T-helper 1 cell treated with Interleukin-12 subunit alpha and Interleukin-12 subunit beta and Interleukin-4 antibody, amounts not matched to agents 30 μg/mL and 1 μg/mL, for 36 hours (primary cell): ENCODE data around the gene OR2AT4.

Source experiments
- H3K27ac Mint-ChIP-seq: one replicate; pipeline ENCODE4 v1.8.0; 2021; ENCODE audit warnings: mild to moderate bottlenecking, mixed read lengths
- H3K27me3 Mint-ChIP-seq: one replicate; pipeline ENCODE4 v1.8.0; 2021; ENCODE audit warnings: low read depth, mixed read lengths
- H3K36me3 Mint-ChIP-seq: one replicate; pipeline ENCODE4 v1.8.0; 2021; ENCODE audit warnings: low read depth, mixed read lengths
- H3K4me1 Mint-ChIP-seq: one replicate; pipeline ENCODE4 v1.8.0; 2021; ENCODE audit warnings: low read depth, mixed read lengths
- H3K4me3 Mint-ChIP-seq: one replicate; pipeline ENCODE4 v1.8.0; 2021; ENCODE audit warnings: mild to moderate bottlenecking, moderate library complexity, mixed read lengths
- H3K9me3 Mint-ChIP-seq: one replicate; pipeline ENCODE4 v1.8.0; 2021; ENCODE audit warnings: mixed read lengths

OR2AT4 gene

DNA sequence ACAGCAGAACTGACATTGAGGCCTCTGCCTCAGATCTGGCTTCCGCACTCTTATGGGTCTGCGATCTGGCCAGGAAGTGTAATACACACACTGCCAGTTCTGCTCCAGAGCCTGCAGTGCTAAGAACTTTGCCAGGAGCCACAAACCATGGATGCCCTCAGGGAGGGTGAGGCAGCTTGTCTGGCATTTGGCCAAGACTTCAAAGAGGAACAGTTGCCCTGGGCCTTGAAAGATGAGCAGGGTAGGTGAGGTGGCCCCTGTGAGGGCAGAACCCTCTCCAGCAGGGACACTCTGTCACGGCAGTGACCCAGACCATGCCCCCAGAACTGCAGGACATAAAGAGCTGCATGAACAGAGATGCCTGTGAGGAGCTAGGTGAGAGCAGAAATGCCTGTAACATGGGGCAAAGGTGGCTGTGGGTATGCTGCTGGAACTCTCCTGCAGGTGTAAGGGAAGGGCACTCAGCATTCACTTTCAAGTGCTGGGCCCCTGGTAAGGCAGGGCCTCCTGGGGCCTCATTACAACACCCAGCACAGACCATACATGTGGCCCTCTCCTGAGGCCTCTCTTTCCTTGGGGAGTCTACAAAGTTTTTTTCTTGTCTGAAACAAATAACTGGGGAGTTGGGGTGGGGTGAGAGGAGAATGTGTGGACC lies 60.6 kb downstream of the OR2AT4 start:
- H3K27ac Mint-ChIP-seq: no peak overlapping the region

DNA sequence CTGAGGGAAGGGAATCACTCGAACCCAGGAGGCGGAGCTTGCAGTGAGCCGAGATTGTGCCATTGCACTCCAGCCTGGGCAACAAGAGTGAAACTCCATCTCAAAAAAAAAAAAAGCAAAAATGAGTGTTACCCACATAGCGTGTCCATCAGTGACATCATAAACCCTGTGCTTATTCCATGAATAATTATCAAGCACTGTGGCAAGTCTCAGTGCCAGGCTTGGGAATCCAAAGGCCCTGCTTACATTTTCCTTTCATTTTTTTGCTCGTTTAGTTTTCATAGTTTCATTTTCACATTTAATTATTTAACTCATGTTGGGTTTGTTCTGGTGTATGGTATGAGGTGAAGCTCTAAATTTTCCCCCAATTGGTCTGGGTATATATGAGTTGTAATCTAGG lies 61.4 kb downstream of the OR2AT4 start:
- Mint-ChIP-seq H3K27me3 (no peaks in the 10 kb centered on the region), H3K4me3 (no peak overlapping the region), H3K9me3 (no peaks in the 10 kb centered on the region), H3K4me1 (peaks cover 2% of the 10 kb centered on the region), H3K36me3 (no peaks in the 10 kb centered on the region), H3K27ac (no peak overlapping the region)

More for the DNA sequence above, 60.6 kb downstream of the OR2AT4 start:
- no peak overlapping the region for H3K4me3 Mint-ChIP-seq
- H3K4me1 Mint-ChIP-seq: peaks cover 2% of the 10 kb centered on the region
- no peaks in the 10 kb centered on the region for H3K36me3 Mint-ChIP-seq
- peaks cover under 1% of the 10 kb centered on the region for H3K27me3 Mint-ChIP-seq
- no peaks in the 10 kb centered on the region for H3K9me3 Mint-ChIP-seq

DNA sequence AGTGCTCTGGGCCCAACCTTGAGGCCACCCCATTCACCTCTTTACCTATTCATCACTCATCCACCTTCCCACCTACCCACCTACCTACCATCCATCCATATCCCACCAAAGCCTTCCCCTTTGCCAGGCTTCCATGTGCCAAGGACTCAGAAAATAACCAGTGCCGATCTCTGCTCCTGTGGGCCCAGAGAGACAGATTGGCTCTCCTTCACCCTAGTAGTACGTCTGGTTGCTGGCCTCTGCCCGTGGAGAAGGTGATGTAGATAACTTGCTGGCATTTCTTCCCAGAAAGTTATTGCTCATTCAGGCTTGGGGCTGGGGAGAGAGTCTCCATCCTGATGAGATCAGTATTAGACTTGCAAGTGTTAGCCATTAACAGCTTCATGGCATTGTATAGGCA lies 62.8 kb downstream of the OR2AT4 start:
- Mint-ChIP-seq H3K27me3 (no peaks in the 10 kb centered on the region), H3K36me3 (no peaks in the 10 kb centered on the region), H3K9me3 (no peaks in the 10 kb centered on the region), H3K4me1 (peaks cover 2% of the 10 kb centered on the region), H3K4me3 (no peak overlapping the region), H3K27ac (no peak overlapping the region)

DNA sequence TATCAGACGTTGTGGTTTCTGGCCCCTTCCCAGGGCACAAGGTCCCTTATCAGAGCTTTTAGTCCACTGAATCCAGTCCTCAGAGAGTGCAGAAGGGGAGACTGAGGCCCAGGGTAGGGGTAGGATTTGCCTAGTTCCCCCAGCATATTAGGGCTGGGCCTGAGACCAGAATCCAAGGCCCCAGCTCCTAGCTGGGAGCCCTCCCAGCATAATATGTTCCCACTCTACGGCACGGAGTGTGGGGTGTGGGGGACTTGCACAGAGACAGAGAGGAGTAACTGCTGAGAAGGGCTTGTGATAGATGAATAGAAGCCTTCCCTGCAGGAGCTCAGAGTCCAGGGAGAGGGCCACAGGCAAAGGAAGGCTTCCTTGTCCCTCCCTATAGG lies 64.1 kb downstream of the OR2AT4 start:
- Mint-ChIP-seq H3K27me3 (no peaks in the 10 kb centered on the region), H3K27ac (no peak overlapping the region), H3K4me1 (peaks cover 2% of the 10 kb centered on the region), H3K36me3 (no peaks in the 10 kb centered on the region), H3K4me3 (no peak overlapping the region), H3K9me3 (no peaks in the 10 kb centered on the region)

DNA sequence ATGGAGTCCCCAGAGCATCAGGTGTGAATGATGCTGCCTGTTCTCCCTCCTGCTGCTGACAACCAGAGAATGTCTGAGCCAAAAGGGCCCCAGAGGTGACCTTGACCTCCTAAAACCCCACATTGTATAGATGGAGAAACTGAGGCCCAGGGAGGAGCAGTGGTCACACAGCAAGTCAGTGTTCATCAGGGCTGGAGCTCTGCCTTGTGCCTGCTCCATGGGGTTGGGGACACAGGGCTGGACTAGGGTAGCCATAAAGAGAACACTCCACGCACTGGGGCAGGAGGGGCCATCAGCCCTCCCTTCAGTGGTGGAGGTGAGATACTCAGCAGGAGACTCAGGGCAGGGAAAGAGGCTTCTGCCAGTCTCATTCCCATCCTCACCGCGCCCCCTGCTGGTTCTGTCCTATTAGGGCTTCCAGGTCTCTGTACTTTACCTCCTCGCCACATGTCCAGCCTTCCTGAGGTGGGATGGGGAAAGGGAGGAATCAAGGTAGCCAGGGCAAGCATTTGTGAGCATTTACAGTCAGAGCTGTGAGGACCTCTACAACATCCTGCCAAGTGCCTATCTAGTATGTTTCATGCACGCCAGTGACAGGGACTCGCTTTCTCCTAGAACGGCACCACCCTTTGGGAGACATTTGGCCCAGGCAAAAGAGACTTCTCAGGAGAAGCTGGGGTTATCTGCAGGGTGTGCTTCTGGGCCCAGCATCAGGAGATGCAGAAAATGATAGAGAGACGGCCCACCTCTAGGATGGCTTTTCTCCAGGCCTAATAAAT lies 64.7 kb downstream of the OR2AT4 start:
- Mint-ChIP-seq H3K27ac (no peak overlapping the region), H3K4me1 (peaks cover 2% of the 10 kb centered on the region), H3K36me3 (no peaks in the 10 kb centered on the region), H3K9me3 (no peaks in the 10 kb centered on the region), H3K27me3 (no peaks in the 10 kb centered on the region), H3K4me3 (no peak overlapping the region)
